GM21737 (cell line): ENCODE results near the gene CALD1.

Experiments used
- ATAC-seq: cut with Tn5 transposase; IDR thresholded peaks from one replicate; pipeline ENCODE4 v1.9.1; 2021; ENCODE audit warnings: mild to moderate bottlenecking, moderate library complexity; ENCODE audit not compliant: unreplicated experiment

The CALD1 gene

DNA sequence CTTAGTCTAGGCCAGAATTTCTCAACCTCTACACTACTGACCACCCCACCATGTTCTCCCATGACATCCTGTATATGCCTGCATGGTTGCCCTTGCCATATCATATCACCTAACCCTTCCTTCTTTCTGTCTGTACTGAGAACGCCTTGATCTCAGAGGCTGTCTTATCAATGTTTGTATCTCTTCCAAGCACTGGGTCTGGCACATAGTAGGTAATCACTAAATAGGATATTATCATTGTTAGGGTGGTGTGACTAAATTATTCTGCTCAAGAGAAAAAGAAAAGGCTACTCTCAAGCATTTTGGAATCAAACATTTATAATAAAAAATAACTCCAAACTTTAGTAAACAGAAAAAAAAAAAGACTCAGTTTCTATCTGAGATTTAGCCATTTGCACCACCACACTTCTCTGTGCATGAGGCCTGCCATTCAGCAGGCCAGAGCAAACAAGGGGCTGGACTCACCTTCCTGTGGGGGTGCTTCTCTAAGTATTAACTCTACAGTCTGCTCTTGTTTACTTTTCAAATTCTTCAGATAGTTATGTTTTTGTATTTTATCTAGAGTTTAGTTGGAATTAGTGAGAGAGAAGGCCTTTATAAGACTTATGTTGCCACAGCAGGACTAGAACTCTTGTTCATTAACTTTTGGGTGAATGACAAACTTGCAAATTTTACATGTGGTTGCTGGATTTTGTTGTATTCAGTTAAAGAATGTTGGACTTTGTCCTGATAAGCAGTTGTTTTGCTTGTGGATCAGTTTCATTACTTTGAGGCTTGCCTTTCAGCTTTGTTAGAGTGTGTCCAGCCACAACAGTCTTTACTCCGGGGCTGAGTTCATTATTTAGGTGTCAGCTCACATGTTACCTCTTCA, 212.3 kb downstream of the CALD1 start:
- ATAC-seq, result no peak

DNA sequence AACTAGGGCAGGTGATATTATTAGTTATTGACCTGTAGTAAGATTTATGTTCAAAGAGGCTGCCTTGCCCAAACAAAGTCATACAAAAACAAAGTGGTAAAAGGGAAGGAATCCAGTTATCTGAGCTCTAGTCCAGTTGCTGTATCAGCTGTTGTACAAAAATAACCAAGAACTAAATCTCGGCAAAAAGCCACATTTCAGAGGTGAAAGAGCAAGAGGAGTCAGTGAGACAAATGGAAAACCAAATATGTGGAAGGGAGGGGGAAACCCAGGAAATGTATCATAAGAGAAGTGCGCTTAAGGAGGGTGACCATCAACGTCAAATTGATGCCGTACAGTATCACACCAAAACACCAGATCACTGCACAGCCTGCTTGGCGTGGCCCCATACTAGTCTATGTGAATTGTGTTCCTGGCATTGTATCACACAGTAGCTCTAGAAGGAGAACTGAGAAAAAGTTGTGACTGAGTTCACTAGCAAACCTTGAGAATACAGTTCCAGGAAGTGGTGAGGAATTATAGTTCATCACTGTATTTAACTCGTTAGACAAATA, 213.3 kb downstream of the CALD1 start:
- peak; percentile 67 for ATAC-seq

DNA sequence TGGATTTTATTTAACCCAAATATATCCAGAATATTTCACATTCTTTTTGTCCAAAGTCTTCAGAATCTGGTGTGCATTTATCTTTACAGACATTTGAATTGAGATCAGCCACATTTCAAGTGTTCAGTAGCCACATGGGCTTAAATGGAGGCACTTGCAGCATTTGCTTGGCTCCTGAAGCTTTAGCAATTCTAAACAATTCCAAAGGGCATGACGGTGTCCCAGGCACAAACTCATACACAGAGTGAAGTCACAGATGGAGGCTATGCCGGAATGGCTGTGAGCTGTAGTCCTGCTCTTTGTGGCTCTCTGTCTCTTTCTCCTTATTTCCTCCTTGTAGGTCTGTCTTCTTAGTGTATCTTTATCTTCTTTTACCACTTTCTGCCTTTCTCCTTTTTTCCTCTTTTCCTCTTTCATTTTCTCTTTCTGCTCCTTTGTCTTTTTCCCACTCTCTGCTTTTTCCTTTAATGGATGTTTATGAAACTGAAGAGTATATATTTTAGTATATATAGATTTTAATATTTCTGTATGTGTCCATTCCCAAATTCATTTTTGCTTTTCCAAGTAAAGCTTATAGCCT, 214.5 kb downstream of the CALD1 start:
- ATAC-seq, result no peak

DNA sequence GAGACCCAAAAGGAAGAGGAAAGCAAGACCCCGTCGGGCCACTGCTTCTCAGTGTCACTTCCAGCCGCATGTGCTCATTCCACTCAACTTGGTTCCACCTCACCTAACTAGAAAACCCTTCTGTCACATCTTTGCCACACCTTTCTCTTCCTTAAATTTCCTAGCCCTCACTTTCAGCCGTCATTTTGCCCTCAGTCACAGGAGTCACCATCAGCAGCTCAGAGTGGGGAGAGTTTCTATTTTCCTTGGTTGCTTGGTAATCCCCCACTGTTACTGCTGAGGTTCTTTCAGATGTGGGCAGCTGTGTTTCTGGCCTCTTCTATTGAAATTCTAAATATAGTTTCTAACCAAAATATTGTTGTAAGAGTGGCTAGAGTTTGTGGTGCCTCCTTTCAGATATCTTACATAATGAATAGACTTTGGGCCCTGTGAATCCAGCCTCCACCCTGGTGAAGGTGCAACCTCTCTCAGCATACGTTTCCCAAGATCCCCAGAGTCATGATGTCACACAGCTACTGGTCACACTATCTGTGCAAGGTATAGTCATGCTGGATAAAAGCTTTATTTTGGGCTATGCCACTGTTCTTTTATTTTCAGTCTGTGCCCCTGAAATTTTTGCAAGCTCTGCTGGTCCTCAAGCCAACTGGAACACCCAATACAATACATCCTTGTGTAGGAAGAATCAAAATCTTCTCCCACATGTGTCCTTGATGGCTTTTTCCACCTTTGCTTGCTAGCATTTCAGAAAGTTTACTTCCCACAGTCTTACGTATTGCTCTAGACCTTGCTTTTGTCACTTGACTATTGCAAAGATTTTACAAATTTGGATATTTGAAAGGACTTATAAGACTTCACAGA, 216.0 kb downstream of the CALD1 start:
- ATAC-seq, result peak; percentile 29

DNA sequence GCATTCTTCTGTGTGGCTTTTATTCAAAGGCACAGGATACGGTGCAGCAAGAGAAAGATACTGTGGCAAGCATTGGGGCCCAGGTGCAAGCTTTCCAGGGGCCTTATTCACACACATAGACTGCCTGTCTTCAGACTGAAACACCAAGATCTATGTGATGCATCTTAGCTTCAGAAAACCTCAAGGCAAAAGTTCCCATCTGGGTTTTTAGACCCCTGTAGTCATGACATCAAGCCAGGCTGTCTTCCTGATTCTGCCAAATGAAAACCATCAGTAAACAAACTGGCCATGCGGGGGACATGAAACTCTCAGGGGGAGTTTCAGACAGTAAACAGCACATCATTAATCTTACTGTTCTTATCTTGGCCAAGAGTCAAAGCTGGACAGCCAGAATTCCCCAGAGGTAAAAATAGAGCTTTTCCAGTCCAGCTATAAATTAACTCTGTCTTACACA, 216.7 kb downstream of the CALD1 start:
- ATAC-seq, result peak; percentile 42

DNA sequence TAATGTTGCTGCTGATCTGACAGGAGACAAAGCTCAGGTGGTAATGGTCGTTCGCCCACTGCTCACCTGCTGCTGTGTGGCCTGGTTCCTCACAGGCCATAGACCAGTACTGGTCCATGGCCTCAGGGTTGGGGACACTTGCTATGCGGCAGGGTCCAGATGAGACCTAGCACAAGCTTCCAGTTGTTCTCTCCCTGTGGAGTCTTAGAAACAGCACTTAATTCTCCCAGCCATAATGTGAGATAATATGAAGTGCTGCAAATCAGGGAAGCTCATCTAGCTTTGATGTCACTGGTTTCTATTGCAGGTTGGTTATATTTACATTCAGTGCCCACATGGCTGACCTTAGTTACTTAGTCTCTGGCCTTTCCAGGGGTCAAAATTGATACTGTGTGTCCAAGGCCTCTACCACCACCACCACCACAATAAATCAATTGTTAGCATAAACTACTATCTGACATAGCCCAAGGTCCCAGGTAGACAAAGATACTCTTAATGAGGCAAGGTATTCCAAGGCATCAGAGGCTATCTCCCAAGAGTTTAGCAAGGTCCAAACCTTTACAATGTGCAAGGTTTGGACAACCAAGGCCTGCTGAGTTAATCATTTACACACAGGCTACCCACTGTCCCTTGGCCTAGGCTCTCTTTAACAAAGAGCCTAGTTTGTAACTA, 217.9 kb downstream of the CALD1 start:
- ATAC-seq, result no peak

DNA sequence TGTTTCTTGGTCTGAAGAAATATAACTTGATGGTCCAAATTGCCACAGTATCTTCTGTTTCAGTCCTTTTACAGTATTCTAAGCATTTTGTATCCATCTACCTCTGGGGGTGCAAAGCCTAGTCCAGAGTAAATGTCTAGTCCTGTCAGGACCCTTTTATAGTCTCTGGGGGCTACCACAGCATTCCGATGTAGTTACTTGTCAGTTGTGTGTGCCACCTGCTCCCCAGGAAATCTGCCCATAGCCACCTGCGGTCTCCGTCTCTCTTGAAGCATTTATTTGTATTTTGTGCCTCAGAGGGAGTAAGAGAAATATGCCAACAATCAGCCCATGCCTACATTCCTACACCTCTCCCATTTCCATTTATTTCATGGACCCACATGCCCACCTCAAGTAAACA, 219.7 kb downstream of the CALD1 start:
- no peak for ATAC-seq

DNA sequence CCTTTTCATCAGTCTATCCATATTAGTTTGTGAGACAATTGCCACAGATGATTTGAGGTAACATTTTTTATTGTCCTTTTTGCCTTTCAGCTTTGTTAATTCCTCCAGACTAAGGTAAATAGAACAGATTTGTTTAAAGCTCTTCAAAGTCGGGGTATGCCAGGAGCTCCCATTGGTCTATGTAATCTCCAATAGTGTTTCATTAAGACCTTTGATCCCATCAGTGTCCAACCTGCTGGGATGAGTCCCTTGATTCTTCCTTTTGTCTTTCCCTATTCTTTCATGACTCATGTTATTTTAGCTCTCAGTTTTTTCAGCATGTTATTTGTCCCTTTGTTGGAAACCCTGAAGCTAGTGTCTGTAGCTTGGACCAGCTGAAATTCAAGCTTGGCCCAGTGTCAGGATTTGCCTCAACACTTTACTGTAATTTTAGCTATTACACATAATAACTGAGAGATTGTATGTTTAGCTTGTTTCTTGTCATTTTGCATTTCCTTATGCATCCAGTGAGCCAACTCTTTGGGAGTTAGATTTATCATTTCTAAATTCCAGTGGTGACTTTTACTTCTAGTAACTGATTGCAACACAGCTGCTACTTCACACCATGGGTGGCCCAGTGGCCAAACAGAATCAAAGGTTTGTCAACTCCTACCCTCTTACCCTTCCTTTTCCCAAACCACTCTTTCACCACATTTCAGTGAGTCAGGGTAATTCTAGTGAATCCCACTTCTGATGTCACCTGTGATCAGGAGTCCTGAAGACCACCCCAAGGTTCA, 222.1 kb downstream of the CALD1 start:
- no peak for ATAC-seq

DNA sequence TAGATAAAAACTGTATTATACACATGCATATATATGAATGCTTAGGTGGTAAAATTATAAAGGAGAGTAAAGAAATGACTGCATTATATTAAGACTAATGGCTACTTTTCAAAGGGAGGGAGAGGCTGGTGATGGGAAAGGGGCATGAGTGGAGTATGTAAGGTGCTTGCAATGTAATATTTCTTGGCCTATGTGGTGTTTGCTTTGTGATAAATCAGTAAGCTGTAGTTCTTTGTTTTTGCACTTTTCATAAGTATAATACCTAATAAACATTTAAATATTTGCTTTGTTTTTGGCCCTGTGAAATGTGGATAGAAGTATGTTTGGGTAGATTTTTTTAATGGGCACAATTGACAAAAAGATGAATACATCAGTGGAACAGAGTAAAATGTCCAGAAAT, 232.8 kb downstream of the CALD1 start:
- ATAC-seq, result no peak
